GM18526 (cell line): ENCODE measurements around the gene AGPS.

Experiments used
- POLR2A ChIP-seq: IDR thresholded peaks from 3 replicates; pipeline ENCODE4 v1.6.1; 2011; ENCODE audit not compliant: insufficient read length; ENCODE audit errors: extremely low read depth

AGPS gene

DNA sequence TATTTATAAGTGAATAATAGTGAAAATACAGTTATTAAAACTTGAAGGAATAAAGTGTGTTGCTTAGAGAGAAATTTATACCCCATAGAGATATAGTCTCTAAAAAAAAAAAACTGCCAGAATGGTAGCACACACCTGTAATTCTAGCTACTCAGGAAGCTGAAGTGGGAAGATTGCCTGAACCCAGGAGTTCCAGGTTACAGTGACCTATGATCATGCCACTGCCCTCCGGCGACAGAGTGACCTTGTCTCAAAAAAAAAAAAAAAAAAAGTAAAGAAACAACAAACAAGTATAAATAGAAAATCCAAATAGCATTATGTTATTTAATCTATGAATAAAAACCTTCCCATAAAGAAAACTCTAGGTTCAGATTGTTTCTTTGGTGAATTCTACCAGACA, 7.4 kb upstream of the AGPS start:
- no peak for TF ChIP-seq POLR2A

DNA sequence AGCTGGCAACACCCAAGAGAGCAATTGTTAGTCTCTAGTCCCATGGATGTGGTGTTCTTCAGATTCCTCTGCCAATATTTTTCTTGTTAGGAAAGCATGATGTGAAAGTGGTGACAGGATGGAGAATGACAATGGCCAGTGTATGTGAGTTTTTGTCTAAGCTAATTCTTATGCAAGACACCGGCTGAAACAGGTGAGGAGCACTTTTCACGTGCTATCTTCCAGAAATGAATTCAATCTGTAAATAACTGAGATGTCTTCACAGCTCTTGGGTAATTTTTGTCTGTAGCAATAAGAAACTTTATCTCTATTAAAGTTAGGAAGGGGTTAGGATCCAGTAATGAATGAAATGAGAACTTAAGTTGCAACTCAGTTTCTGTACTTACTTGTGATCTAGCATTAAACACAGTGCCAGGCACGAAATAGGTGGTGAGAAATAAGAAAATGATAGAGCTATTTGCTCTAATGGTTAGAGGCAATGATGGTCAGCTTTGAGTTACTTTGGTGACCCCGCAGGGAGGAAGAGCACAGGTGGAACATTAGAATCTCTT, 676 bp upstream of the AGPS start:
- no peak for TF ChIP-seq POLR2A

- TF ChIP-seq POLR2A: no peak
Measured at GRCh38 chr2:177393203-177393755, 706 bp downstream of the AGPS start.

- TF ChIP-seq POLR2A: no peak
Measured at GRCh38 chr2:177393824-177394593, 1.4 kb downstream of the AGPS start.

- no peak for TF ChIP-seq POLR2A
Measured at GRCh38 chr2:177394594-177394973, 2.0 kb downstream of the AGPS start.

GRCh38 chr2:177395351-177396065, 2.9 kb downstream of the AGPS start:
- TF ChIP-seq POLR2A: no peak

DNA sequence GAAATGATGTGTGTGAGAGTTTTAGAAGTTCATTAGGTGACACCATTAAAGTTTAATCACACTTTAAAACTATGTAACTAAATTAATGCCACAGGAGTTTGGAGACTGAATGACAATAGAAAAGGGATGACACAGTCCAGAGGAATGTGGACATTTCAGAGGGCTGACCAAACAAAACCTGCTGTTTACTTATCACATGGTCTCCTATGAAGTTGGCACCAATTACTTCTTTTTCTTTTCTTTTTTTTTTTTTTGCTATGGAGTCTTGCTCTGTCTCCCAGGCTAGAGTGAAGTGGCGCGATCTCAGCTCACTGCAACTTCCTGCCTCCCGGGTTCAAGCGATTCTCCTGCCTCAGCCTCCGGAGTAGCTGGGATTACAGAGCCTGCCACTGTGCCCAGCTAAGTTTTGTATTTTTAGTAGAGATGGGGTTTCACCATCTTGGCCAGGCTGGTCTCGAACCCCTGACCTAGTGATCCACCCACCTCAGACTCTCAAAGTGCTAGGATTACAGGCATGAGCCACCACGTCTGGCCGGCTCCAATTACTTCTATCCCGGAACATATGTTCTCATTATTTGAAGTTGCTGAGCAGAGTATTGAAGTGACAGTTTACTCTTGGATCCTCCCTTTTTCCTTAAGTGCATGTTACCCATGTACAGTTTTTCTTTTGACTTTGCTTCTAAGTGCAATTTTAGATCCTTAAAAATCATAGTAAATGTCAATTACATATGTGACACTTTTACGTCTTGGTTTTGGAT, 4.3 kb downstream of the AGPS start:
- TF ChIP-seq POLR2A: no peak

DNA sequence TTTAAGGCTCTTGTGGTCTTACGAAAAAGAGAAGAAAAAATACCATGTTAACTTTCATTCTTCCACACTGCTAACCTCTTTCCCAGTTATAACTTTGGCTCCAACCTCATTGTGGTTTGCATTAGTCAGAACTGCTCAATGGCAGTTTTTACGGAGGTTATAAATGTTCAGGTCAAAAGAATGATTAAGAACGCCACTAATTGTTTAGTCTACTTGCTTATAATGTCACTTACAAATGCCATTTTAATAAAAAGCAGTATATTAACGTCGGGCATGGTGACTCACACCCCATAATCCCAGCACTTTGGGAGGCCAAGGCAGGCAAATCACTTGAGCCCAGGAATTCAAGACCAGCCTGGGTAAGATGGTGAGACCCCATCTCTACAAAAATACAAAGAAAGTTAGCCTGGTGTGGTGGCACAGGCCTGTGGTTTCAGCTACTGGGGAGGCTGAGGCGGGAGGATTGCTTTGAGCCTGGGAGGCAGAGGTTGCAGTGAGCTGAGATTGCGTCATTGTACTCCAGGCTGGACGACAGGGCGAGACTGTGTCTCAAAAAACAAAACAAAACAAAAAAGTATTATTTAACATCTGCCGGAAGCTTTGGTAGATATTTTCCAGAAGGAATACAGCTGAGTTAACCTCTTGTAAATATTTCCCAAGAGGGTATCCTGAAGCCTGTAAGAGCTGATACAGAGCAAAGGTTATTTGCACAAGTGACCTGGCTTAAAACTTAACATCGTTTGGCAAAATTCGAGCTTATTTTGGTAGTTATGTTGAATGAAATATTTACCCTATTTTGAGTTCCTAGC, 5.1 kb downstream of the AGPS start:
- TF ChIP-seq POLR2A: no peak

DNA sequence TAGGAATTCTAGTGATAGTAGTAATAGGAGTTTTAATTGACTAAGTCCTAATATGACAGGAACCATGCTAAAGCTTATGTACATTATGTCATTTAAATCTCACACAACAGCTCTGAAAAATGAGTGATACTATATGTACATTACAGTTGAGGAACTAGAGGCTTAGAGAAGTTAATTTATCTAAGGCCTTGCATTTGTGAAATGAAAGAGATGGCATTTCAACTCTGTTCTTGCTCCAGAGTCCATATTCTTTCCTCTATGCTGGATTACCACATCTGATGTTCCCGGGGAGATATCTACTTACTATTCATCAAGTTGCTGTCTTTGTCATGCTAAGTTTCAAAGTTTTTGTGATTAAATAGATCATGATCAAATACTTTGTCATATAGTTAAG, 5.7 kb downstream of the AGPS start:
- no peak for TF ChIP-seq POLR2A

- TF ChIP-seq POLR2A: no peak
Measured at GRCh38 chr2:177398791-177399190, 6.2 kb downstream of the AGPS start.

- TF ChIP-seq POLR2A: no peak
Measured at GRCh38 chr2:177399376-177399775, 6.8 kb downstream of the AGPS start.

DNA sequence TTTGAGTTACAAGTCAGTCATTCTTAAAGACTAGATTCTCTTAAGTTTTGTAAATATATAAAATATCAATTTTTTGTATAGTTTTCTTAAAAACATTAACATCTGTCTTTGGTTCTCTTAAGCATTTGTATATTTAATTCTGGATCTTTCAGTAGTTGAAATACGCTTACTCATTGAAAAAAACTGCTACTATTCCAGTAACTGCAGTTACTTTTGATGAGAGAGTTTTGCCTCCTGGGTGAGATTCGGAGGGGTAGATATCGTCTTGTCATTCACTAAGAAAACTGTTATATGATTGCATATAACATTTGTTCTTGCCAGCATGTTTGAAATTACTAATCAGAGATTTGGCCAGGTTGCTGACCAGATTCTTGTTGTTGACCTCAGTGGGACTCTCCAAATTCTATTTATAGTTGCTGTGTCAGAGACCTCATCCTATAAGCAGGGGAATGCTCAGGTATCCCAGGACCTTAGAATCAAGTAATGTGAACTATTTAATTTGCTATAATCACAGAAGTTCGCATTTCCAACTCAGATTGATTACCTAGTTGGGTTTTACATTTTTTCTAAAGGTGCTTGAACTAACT, 7.9 kb downstream of the AGPS start:
- no peak for TF ChIP-seq POLR2A

- no peak for TF ChIP-seq POLR2A
Measured at GRCh38 chr2:177402096-177402495, 9.5 kb downstream of the AGPS start.

DNA sequence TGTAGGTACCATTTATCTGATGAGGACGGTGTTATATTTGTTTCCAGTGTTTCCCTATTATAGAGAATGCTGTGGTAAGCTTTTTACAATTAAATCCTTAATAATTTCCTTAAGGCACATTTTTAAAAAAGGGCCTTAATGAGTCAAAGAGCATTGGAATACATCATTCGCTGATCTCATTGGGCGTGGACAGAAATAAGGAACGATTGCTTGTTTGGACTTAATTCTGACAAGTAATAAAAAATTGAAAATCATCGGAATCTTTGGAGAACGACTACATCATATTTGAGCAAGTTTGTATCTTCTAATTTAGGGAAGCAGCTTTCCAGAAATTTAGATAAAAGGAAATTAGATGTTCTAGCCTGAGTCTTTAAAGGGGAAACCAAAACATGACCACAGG, 11.3 kb downstream of the AGPS start:
- TF ChIP-seq POLR2A: no peak
